SH-SY5Y (cell line): ENCODE data around the gene SDHA.
"Not testable (repeated sequence)": the region's sequence is repeated elsewhere in the genome, so short reads cannot be mapped to it uniquely, and the experiment has no call there.

Experiments
- GATA2 ChIP-seq: IDR thresholded peaks from 2 replicates; pipeline ENCODE4 v1.6.1; 2011; ENCODE audit warnings: mild to moderate bottlenecking, low read depth, low read length
- GATA3 ChIP-seq: IDR thresholded peaks from 2 replicates; pipeline ENCODE4 v1.6.1; 2011; ENCODE audit warnings: low read depth, mild to moderate bottlenecking, low read length, moderate library complexity

The SDHA gene

DNA sequence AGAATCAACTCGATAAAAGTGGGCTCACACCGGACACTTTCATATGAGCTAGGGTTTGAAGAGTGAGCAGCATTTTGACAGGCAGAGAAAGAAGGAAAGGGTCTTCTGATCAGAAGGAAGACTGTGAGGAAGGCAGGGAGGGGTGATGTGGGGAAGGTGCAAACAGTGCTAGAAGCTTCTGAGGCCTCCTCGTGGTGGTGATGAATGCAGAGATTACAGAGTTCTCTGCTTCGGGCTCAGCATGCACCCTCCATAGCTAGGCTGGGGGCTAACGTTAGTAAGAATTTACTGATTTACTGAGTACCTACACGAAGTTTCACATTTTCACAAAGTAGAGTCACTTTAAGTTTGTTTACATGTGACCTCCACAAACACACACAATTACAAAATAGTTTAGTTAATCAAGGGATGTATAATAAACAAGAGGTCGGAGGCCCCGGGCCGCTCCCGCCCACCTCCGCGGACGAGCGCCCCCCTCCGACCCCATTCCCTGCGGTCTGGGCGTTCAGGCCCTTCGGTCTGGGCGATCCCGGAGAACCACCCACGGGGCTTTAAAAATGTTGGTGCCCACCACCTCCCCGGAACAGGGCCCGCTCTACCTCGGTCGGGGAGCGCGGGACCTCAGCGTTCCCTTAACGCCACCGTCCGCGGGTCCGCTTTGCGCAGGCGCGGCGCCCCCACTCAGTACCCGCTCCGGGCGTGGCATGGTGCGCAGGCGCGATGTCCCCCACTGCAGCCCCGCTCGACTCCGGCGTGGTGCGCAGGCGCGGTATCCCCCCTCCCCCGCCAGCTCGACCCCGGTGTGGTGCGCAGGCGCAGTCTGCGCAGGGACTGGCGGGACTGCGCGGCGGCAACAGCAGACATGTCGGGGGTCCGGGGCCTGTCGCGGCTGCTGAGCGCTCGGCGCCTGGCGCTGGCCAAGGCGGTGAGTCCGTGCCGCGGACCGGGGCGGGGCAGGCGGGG is at the start of gene SDHA, which contains the start of gene CCDC127:
SDHA (plus strand) TSS at position 827 of the 963 bp plus-strand sequence; CDS start at position 863, 36 bp downstream.
CCDC127 (minus strand) TSS at position 660 of the 963 bp plus-strand sequence. CDS start 1,304 bp downstream, outside the sequence.
- TF ChIP-seq GATA3, GATA2: not testable (repeated sequence)

DNA sequence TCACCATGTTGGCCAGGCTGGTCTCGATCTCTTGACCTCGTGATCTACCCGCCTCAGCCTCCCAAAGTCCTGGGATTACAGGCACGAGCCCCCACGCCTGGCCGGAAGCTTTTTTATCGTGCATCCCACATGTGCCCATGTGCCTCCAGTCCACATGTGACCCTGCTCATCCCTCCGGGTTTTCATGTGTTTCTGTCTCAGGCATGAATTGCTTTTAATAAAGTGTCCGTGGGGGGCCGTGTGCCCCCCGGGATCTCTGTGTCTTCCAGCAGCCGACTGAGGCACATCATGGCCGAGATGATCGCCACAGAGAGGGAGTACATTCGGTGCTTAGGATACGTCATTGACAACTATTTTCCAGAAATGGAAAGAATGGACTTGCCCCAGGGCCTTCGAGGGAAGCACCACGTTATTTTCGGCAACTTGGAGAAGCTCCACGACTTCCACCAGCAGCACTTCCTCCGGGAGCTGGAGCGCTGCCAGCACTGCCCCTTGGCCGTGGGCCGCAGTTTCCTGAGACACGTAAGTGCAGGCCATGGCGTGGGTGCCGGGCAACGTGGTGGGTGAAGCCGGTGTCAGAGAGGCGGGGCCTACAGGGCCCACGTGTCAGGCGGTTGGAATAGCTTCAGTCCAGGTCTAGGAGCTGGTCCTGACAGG is 48.9 kb upstream of the SDHA start:
- no peak for TF ChIP-seq GATA2
- no peak for TF ChIP-seq GATA3

DNA sequence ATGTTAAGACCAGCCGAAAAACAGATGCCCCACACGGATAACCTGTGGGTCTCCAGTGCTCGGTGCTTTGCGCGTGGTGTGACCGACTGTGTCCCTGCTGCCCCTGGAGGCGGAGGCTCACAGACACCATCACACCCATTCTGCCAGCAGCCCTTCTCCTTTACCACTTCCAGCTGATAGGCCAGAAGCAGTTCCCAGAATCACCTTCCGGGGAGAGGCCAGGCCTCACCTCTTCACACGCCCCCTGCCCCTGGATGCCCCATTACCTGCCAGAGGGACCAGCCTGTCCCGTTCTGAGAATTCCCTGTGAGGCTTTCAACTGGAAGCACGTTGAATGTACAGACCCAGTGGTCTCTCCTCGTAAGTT is 48.4 kb upstream of the SDHA start:
- TF ChIP-seq GATA3 (no peak), GATA2 (no peak)

DNA sequence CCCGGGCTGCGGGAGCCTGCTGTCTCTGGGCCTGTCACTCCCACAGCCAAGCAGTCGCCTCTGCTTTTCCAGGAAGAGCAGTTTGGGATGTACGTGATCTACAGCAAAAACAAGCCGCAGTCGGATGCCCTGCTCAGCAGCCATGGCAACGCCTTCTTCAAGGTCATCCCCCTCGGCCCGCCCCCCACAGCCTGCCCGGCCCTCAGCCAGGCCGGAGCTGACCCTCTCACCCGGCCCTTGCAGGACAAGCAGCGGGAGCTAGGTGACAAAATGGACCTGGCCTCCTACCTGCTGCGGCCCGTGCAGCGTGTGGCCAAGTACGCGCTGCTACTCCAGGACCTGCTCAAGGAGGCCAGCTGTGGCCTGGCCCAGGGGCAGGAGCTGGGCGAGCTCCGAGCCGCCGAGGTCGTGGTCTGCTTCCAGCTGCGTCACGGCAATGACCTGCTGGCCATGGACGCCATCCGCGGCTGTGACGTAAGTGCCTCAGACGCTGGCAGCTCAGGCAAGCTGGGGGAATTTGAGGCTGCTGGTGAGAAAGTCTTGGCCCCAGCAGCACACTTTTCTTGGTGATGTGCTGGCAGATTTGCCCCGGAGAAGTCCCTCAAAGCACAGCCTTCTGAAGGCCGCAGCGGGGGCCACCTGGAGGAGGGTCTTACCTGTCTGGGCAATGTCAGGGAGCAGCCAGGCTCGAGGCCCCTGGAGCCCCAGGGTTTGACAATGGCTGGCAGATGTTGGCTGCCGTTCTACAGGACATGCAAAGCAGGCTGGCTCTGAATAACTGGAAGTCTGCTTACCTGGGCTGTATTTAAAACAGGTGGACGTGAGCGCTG is 46.9 kb upstream of the SDHA start:
- TF ChIP-seq GATA3 (no peak), GATA2 (no peak)

DNA sequence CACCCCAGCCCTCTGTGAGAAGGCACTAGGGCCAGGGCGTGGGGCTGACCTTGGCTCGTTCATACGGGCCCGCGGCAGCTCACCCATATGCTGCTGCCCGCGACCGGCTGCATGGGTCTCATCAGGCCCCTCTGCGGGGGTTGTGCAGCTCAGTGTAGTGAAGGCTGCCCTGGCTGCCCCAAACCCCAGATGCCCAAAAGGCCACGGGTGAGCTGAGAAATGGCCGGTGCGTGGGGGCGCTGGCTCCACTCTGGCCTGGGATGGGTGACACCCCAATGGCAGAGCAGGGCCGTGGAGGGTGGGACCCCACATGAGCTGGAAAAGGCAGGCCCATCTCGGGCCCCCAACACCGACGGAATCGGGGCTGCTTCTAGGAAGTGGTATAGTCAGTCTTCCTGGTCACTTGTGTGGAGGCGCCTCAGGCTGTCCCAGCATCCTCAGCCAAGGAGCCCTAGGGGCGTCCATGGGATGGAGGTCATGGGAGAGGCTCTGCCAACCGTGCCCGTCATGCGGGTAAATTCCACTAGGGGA is 46.3 kb upstream of the SDHA start:
- no peak for TF ChIP-seq GATA2
- TF ChIP-seq GATA3: no peak

DNA sequence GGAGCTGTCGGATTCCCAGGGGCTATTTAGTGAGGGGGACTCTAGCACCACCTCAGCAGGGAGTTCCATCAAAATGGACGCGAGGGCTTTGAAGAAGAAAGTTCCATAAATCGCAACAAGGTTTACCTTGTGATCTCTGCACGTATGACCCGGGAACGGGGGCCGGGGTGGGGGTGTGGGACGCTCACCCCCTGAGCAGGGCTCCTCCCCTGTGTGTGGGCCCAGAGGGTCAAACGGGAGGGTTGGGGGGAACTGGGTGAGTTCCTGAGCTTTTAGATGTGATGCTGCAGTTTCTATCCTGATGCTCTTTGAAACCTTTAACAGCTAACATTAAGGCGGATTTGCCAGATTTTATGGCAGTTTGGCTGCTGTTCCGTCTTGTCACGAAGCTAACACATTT is 45.7 kb upstream of the SDHA start:
- TF ChIP-seq GATA3 (no peak), GATA2 (no peak)

DNA sequence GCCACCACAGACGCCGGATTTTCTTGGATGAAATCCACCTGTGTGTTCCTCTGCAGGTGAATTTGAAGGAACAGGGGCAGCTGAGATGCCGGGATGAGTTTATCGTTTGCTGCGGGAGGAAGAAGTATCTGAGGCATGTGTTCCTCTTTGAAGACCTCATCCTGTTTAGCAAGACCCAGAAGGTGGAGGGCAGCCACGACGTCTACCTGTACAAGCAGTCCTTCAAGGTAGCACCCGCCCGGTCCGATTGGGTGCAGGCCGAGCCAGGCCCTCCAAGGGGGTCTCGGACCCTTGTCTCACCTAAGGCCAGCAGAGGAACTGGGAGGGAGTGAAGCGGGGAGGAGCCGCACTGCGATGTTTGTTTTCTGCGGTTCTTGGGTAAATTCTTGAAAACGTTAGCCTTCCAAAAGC is 45.3 kb upstream of the SDHA start:
- TF ChIP-seq GATA3 (no peak), GATA2 (no peak)

DNA sequence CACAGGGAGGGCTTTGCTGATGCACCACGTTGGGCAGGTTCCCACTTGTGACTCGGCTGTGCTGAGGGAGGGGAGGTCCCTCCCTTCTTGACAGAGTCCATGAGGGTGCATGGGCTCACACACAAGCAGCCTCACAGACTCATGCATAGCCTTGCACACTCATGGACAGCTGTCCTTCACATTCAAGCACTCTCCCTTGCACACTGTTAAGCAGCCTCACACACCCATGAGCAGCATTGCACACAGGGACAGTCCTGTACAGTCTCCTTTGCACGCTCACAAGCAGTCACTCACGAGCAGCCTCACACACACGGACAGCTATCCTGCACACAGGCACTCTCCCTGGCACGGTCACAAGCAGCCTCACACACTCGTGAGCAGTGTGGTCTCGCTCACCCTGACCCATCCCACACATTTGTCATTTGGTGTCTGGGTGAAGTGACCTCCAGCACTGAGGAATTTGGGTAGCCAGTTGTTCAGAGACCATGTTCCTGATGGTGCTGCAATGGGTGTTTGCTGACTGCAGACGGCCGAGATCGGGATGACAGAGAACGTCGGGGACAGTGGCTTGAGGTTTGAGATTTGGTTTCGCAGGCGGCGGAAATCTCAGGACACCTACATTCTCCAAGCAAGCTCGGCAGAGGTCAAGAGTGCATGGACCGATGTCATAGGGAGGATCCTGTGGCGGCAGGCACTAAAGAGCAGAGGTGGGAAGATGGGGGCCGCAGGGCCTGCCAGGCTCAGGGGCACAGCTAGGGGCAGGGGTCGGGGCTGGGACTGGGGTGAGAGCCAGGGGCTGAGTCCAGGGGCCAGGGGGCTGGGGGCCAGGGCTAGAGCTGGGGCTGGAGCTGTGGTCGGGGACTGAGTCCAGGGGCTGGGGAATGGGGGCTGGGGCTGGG is 44.5 kb upstream of the SDHA start:
- no peak for TF ChIP-seq GATA3
- TF ChIP-seq GATA2: no peak

DNA sequence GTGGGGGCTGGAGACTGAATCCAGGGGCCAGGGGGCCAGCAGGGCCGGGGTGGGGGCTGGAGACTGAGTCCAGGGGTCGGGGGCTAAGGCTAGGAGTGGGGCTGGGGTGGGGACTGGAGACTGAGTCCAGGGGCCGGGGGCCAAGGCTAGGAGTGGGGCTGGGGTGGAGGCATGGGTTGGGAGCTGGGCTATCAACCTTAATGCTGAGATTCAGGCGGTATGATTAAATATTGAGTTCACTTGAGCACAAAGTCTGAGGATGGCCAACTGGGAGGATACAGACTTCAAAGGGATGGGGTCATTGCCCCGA is 43.9 kb upstream of the SDHA start:
- TF ChIP-seq GATA3 (no peak), GATA2 (no peak)

DNA sequence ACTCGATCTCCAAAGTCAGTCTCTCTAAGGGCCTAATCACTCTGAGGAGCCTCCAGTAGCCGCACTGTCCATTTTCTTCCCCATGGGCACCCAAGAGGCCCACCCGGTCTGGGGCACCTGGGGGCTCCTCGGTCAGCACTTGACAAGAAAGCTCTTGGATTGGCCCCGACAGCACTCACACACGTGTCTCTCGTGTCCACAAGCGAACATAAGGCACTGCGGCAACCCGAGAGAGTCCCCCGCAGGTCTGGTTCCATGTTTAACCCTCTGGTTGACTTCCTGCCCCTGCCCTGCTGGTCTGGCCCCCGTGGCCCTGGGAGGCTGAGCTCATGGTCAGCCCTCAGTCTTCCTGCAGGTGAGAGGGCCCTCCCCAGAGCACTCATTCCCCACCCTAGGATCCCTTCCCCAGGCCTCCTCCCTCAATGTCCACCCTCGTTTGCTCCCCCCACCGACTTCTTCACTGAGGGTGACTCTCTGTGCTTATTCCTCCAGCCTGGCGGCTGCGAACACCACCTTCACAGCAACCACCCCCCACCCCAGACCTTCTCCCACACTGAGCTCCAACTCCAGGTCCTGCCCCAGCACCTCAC is 43.1 kb upstream of the SDHA start:
- TF ChIP-seq GATA2 (no peak), GATA3 (no peak)

DNA sequence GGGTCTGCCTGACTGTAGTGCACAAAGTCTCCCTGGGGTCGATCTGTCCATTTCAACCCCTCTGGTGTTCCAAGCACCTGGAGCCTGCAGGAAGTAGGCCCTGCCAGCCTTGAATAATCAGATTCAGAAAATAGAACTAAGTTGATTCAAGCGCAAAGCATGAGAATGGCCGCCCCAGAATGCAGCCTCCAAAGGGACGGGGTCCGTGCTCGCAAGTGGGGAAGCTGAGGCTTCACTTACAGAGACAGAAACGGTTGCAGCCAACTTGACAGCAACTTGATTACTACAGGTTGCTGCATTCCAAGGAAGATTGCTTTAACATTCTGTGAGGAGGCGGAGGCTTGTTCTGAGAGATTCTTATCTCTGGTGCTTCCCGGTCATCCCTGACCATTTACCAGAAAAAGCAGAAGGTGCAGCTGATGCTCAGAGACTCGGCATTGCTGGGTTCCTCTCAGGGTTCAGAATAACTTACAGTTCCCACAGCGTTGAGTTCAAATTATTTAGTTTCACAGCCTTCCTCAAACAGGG is 41.8 kb upstream of the SDHA start:
- TF ChIP-seq GATA3 (no peak), GATA2 (peak; percentile 54)

DNA sequence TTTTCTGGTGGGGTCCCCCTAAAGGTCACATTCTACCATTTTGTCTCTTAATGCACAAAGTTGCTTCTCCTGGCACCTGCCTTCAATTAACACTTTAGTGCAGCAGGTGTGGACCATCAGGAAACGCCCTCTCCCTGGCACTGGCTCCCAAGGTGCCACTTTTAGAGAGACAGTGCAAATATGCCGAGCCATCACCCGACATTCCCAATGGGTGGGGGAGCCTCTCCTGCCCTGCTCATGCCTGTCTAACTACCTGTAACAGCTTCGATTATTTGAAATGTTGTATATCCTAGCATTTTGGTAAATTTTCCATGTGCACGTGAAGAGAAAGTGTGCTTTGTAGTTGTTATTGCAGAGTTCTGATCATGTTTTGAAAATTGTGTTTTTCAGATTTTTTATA is 40.0 kb upstream of the SDHA start:
- TF ChIP-seq GATA3 (no peak), GATA2 (no peak)
